H9 (cell line): ENCODE measurements around the gene GAS1. TPM values are rescaled to one million over a fixed set of nuclear protein-coding genes. Genes with fewer than 3 reads are reported as not detected.

Experiments
- DNase-seq: peaks from one replicate; pipeline ENCODE4 v3.0.0-alpha.2; 2017
- H2AFZ ChIP-seq: one replicate; pipeline ENCODE4 v1.6.1; 2013; ENCODE audit warnings: mild to moderate bottlenecking, low read length, control low read depth, moderate library complexity
- H2AK5ac ChIP-seq: 2 replicates; pipeline ENCODE4 v1.6.1; 2013; ENCODE audit warnings: low read length, control low read depth, mixed read lengths; ENCODE audit not compliant: insufficient read length
- H2BK120ac ChIP-seq: one replicate; pipeline ENCODE4 v1.6.1; 2013; ENCODE audit warnings: low read depth, mild to moderate bottlenecking, low read length, control low read depth, inconsistent platforms; ENCODE audit not compliant: poor library complexity, severe bottlenecking
- H2BK12ac ChIP-seq: 2 replicates; pipeline ENCODE4 v1.6.1; 2013; ENCODE audit warnings: low read length, control low read depth, mixed read lengths, low read depth; ENCODE audit not compliant: insufficient read length
- H2BK15ac ChIP-seq: 2 replicates; pipeline ENCODE4 v1.6.1; 2013; ENCODE audit warnings: low read depth, low read length, control low read depth
- H2BK20ac ChIP-seq: one replicate; pipeline ENCODE4 v1.6.1; 2013; ENCODE audit warnings: low read depth, mild to moderate bottlenecking, low read length, control low read depth, inconsistent platforms; ENCODE audit not compliant: poor library complexity, severe bottlenecking
- H2BK5ac ChIP-seq: 2 replicates; pipeline ENCODE4 v1.6.1; 2013; ENCODE audit warnings: low read length, control low read depth, mixed read lengths; ENCODE audit not compliant: insufficient read length
- H3K14ac ChIP-seq: 2 replicates; pipeline ENCODE4 v1.6.1; 2013; ENCODE audit warnings: low read length, control low read depth; ENCODE audit not compliant: insufficient read depth
- H3K18ac ChIP-seq: 2 replicates; pipeline ENCODE4 v1.6.1; 2013; ENCODE audit warnings: low read depth, mild to moderate bottlenecking, mixed read lengths, low read length, control low read depth; ENCODE audit not compliant: insufficient read length
- H3K23ac ChIP-seq: 2 replicates; pipeline ENCODE4 v1.6.1; 2013; ENCODE audit warnings: low read length, control low read depth, mixed read lengths, low read depth; ENCODE audit not compliant: insufficient read length
- H3K23me2 ChIP-seq: 2 replicates; pipeline ENCODE4 v1.6.1; 2013; ENCODE audit warnings: low read depth, mild to moderate bottlenecking, mixed read lengths, low read length, control low read depth; ENCODE audit not compliant: insufficient read length, poor library complexity, severe bottlenecking
- H3K27ac ChIP-seq: 2 replicates; pipeline ENCODE4 v1.5.1; 2013; ENCODE audit warnings: low read length, control low read depth, mixed read lengths, low read depth; ENCODE audit not compliant: insufficient read length
- H3K27me3 ChIP-seq: 2 replicates; pipeline ENCODE4 v1.6.1; 2013; ENCODE audit warnings: low read length, control low read depth, inconsistent platforms; ENCODE audit not compliant: insufficient read depth
- H3K4ac ChIP-seq: 2 replicates; pipeline ENCODE4 v1.6.1; 2013; ENCODE audit warnings: low read depth, mild to moderate bottlenecking, control low read depth, inconsistent platforms, low read length, moderate library complexity
- H3K4me1 ChIP-seq: 2 replicates; pipeline ENCODE4 v1.6.1; 2013; ENCODE audit warnings: low read length, control low read depth, inconsistent platforms; ENCODE audit not compliant: insufficient read depth
- H3K4me2 ChIP-seq: 2 replicates; pipeline ENCODE4 v1.6.1; 2013; ENCODE audit warnings: low read length, control low read depth, mixed read lengths; ENCODE audit not compliant: insufficient read length, insufficient read depth
- H3K56ac ChIP-seq: 2 replicates; pipeline ENCODE4 v1.6.1; 2013; ENCODE audit warnings: low read depth, mild to moderate bottlenecking, mixed read lengths, low read length, control low read depth; ENCODE audit not compliant: insufficient read length
- H3K79me1 ChIP-seq: 2 replicates; pipeline ENCODE4 v1.6.1; 2013; ENCODE audit warnings: low read depth, mild to moderate bottlenecking, moderate library complexity, low read length, control low read depth, inconsistent platforms; ENCODE audit not compliant: insufficient read depth, poor library complexity, severe bottlenecking
- H3K79me2 ChIP-seq: 2 replicates; pipeline ENCODE4 v1.6.1; 2013; ENCODE audit warnings: low read length, control low read depth, inconsistent platforms; ENCODE audit not compliant: insufficient read depth
- H3K9ac ChIP-seq: 2 replicates; pipeline ENCODE4 v1.6.1; 2013; ENCODE audit warnings: low read length, control low read depth, mixed read lengths; ENCODE audit not compliant: insufficient read length; ENCODE audit errors: extremely low read depth
- H3K9me3 ChIP-seq: one replicate; pipeline ENCODE4 v1.6.1; 2013; ENCODE audit warnings: low read depth, low read length, inconsistent platforms; ENCODE audit not compliant: control insufficient read depth
- H3T11ph ChIP-seq: one replicate; pipeline ENCODE4 v1.6.1; 2013; ENCODE audit warnings: mild to moderate bottlenecking, low read length, control low read depth, inconsistent platforms
- H4K20me1 ChIP-seq: one replicate; pipeline ENCODE4 v1.6.1; 2013; ENCODE audit not compliant: control insufficient read depth, insufficient read length, insufficient read depth
- H4K5ac ChIP-seq: 2 replicates; pipeline ENCODE4 v1.6.1; 2013; ENCODE audit warnings: low read depth, mild to moderate bottlenecking, mixed read lengths, low read length, control low read depth; ENCODE audit not compliant: insufficient read length
- H4K8ac ChIP-seq: replicated peaks from 2 replicates; pipeline ENCODE4 v1.6.1; 2013; ENCODE audit warnings: low read length, control low read depth, mixed read lengths, low read depth; ENCODE audit not compliant: insufficient read length
- H4K91ac ChIP-seq: 2 replicates; pipeline ENCODE4 v1.6.1; 2013; ENCODE audit warnings: low read depth, mild to moderate bottlenecking, moderate library complexity, mixed read lengths, low read length, control low read depth; ENCODE audit not compliant: insufficient read length
- H3K27ac Mint-ChIP-seq, 3 experiments: 2 replicates in 2 of 3; 3 replicates in 1 of 3; pipeline ENCODE4 v1.8.0; 2020 to 2021; ENCODE audit warnings: mixed read lengths in 3 of 3, mild to moderate bottlenecking in 1 of 3, moderate library complexity in 1 of 3
- H3K27me3 Mint-ChIP-seq: 2 replicates; pipeline ENCODE4 v1.8.0; 2021; ENCODE audit warnings: low read depth, mild to moderate bottlenecking, moderate library complexity, mixed read lengths
- H3K36me3 Mint-ChIP-seq, 3 experiments: 2 replicates in 2 of 3; 3 replicates in 1 of 3; pipeline ENCODE4 v1.8.0; 2020 to 2021; ENCODE audit warnings: low read depth in 3 of 3, mixed read lengths in 3 of 3; ENCODE audit not compliant: insufficient read depth in 1 of 3
- H3K4me1 Mint-ChIP-seq, 2 experiments: 2 replicates each; pipeline ENCODE4 v1.8.0; 2020; ENCODE audit warnings: mixed read lengths in 2 of 2
- H3K4me3 Mint-ChIP-seq, 2 experiments: 2 replicates in 1 of 2; 3 replicates in 1 of 2; pipeline ENCODE4 v1.8.0; 2020 to 2021; ENCODE audit warnings: mild to moderate bottlenecking in 2 of 2, mixed read lengths in 2 of 2, moderate library complexity in 1 of 2
- H3K9me3 Mint-ChIP-seq, 2 experiments: 2 replicates in 1 of 2; 3 replicates in 1 of 2; pipeline ENCODE4 v1.8.0; 2020; ENCODE audit warnings: mild to moderate bottlenecking in 2 of 2, mixed read lengths in 2 of 2, moderate library complexity in 1 of 2
- WGBS: extraction: QIAGEN DNeasy Blood & Tissue Kit; methylation state at CpG from one replicate; pipeline ENCODE4 v1.1.7; 2013; ENCODE audit warnings: missing lambda C conversion rate, low lambda C conversion rate, mixed read lengths; ENCODE audit not compliant: insufficient read length; ENCODE audit errors: extremely low coverage; 5-methylcytosine and 5-hydroxymethylcytosine counted together
- total RNA-seq: library from RNA; stranded (reverse); gene quantifications from 2 replicates; pipeline ENCODE4 v1.2.1, GENCODE V29; 2021
- TF ChIP-seq, protein P1 (sequence below): fragments of 200-600 bp; sonication (generic); conservative IDR thresholded peaks from 3 replicates; pipeline ENCODE4 v1.8.0; 2021; ENCODE audit warnings: antibody characterized with exemption, mild to moderate bottlenecking

The GAS1 gene
- total RNA-seq, 1 experiment from 2014 or later, result 2.3 TPM

DNA sequence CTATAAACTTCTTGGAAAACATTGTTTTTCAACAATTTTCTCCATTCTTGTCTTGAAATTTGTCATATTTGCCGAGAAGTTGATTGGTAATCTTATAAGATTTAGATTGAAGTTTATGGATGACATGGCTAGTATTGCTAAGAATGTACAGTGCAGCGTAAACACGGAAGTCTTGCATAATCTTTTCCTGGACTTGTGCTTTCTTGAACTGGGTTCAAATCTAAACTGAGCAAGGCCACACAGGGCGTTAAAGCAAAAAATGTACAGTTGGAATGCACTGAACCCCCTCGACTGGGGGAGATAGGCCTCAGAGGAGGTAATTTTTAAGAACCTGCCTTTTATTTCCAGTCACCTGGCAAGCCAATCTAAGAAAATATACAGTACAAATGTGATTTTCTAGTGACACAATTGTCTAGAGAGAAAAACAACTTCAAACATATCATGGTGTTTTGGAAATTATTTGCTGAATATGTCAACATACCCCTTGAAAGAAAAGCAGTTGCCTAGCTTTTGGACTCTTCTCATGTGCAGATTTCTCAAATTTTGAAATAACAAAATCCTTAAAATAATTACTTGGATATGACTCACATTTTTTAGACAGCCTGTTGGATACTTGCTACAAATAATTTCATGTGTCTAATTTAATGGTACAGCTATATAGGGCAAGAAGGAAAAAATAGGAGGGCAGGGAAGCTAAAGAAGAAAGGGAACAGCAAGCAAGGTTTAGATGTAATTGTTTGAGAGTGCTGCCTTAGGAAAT lies 18.5 kb upstream of the GAS1 start:
- Histone ChIP-seq H4K91ac (no peak overlapping the region), H2AFZ (no peak overlapping the region), H3K4me2 (no peak overlapping the region), H4K5ac (no peak overlapping the region), H3K18ac (no peak overlapping the region), H3K23me2 (no peaks in the 10 kb centered on the region), H2BK20ac (no peak overlapping the region), H4K8ac (no peak overlapping the region), H2BK120ac (no peak overlapping the region), H3K14ac (no peak overlapping the region), H3K27ac (no peak overlapping the region), H3T11ph (no peak overlapping the region), H2BK5ac (no peak overlapping the region), H3K23ac (no peak overlapping the region), H2BK12ac (no peak overlapping the region), H3K79me2 (no peaks in the 10 kb centered on the region), H3K56ac (no peak overlapping the region), H3K9me3 (no peaks in the 10 kb centered on the region), H3K4me1 (no peaks in the 10 kb centered on the region), H4K20me1 (no peaks in the 10 kb centered on the region), H3K4ac (no peak overlapping the region), H3K79me1 (no peaks in the 10 kb centered on the region), H2AK5ac (no peak overlapping the region), H3K27me3 (no peaks in the 10 kb centered on the region), H2BK15ac (no peak overlapping the region), H3K9ac (no peak overlapping the region)
- TF ChIP-seq, protein P1, sequence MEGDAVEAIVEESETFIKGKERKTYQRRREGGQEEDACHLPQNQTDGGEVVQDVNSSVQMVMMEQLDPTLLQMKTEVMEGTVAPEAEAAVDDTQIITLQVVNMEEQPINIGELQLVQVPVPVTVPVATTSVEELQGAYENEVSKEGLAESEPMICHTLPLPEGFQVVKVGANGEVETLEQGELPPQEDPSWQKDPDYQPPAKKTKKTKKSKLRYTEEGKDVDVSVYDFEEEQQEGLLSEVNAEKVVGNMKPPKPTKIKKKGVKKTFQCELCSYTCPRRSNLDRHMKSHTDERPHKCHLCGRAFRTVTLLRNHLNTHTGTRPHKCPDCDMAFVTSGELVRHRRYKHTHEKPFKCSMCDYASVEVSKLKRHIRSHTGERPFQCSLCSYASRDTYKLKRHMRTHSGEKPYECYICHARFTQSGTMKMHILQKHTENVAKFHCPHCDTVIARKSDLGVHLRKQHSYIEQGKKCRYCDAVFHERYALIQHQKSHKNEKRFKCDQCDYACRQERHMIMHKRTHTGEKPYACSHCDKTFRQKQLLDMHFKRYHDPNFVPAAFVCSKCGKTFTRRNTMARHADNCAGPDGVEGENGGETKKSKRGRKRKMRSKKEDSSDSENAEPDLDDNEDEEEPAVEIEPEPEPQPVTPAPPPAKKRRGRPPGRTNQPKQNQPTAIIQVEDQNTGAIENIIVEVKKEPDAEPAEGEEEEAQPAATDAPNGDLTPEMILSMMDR, result no peak
- Mint-ChIP-seq H3K27ac (no peak overlapping the region), H3K4me3 (no peak overlapping the region), H3K9me3 (no peaks in the 10 kb centered on the region), H3K4me1 (no peaks in the 10 kb centered on the region; a peak in 1 of 4 replicates), H3K27me3 (peaks cover 8% of the 10 kb centered on the region), H3K36me3 (no peaks in the 10 kb centered on the region)
- DNase-seq, result no peak
- WGBS, result no CpG with 5 or more reads among the region's 5 CpGs
